NB4 (cell line): ENCODE measurements around the gene TGFB1.

Experiments
- DNase-seq: peaks from one replicate; pipeline ENCODE4 v3.0.0; 2010; ENCODE audit warnings: low read depth
- H3K4me3 ChIP-seq: one replicate; pipeline ENCODE4 v1.5.1; 2011; ENCODE audit warnings: mild to moderate bottlenecking, low read depth, low read length, moderate library complexity
- CTCF ChIP-seq: IDR thresholded peaks from one replicate; pipeline ENCODE4 v1.5.1; 2012; ENCODE audit warnings: low read depth, low read length
- MYC ChIP-seq: IDR thresholded peaks from 2 replicates; pipeline ENCODE4 v1.6.1; 2011; ENCODE audit warnings: low read depth, low read length
- POLR2A ChIP-seq: IDR thresholded peaks from 2 replicates; pipeline ENCODE4 v1.6.1; 2011; ENCODE audit warnings: mild to moderate bottlenecking; ENCODE audit not compliant: insufficient read length; ENCODE audit errors: extremely low read depth
- TF ChIP-seq, protein P1 (sequence below): IDR thresholded peaks from 2 replicates; pipeline ENCODE4 v1.6.1; 2011; ENCODE audit warnings: low read depth, low read length

Gene TGFB1

DNA sequence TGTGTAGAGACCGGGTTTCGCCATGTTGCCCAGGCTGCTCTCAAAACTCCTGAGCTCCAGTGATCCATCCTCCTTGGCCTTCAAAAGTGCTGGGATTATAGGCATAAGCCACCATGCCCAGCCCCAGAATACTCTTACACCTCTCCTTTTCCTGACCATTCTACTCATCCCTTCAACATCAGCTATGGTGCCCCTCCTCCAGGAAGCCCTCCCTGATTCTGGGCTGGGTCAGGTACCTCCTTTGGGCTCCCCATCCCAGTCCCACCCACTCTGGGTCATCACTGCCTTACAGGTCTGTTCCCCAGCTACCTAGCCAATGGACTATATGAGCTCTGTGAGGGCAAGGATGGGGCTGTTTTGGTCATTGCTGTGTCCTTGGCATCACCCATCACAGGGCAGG lies 9.6 kb downstream of the TGFB1 start:
- TF ChIP-seq MYC (no peak), CTCF (no peak)
- TF ChIP-seq, protein P1, sequence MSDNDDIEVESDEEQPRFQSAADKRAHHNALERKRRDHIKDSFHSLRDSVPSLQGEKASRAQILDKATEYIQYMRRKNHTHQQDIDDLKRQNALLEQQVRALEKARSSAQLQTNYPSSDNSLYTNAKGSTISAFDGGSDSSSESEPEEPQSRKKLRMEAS, result no peak
- DNase-seq, result no peak
- H3K4me3 ChIP-seq, result no peak overlapping the region

- DNase-seq, result no peak
- TF ChIP-seq MYC (no peak), POLR2A (no peak), CTCF (no peak)
- TF ChIP-seq, protein P1, result no peak
- no peak overlapping the region for H3K4me3 ChIP-seq
These were observed 11.8 kb downstream of the TGFB1 start for GRCh38 chr19:41341669-41342490.

GRCh38 chr19:41339936-41340335 lies 13.8 kb downstream of the TGFB1 start:
- no peak for TF ChIP-seq MYC
- TF ChIP-seq, protein P1, result no peak
- no peak for TF ChIP-seq POLR2A
- no peak for TF ChIP-seq CTCF
- DNase-seq, result no peak
- no peak overlapping the region for H3K4me3 ChIP-seq

- no peak for DNase-seq
- TF ChIP-seq CTCF (no peak), MYC (no peak), POLR2A (no peak)
- TF ChIP-seq, protein P1, result no peak
- no peak overlapping the region for H3K4me3 ChIP-seq
These were observed 18.3 kb downstream of the TGFB1 start for GRCh38 chr19:41335467-41335866.

DNA sequence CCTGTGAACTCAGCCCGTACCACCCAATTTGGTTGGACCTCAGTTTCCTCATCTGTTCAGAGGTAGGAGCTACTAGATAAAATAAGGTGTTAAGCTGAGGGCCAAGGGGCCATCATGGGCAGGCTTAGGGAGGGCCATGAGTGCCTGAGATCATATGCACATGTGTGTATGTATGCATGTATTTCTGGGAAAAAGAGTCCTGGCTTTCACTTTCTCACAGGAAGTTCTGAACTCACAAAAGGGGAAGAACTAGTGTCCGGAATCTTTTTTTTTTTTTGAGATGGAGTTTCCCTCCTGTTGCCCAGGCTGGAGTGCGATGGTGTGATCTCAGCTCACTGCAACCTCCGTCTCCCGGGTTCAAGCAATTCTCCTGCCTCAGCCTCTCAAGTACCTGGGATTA lies 18.9 kb downstream of the TGFB1 start:
- H3K4me3 ChIP-seq, result no peak overlapping the region
- no peak for DNase-seq
- TF ChIP-seq, protein P1, result no peak
- TF ChIP-seq CTCF (no peak), POLR2A (no peak), MYC (no peak)
